Inflammatory macrophage treated with lipopolysaccharide for 1 hour (primary cell): ENCODE measurements around the gene GUF1.

Experiments used
- DNase-seq, 2 donors: peaks; one replicate each; pipeline ENCODE4 v3.0.0-alpha.2; 2020 to 2022

The GUF1 gene, protein sequence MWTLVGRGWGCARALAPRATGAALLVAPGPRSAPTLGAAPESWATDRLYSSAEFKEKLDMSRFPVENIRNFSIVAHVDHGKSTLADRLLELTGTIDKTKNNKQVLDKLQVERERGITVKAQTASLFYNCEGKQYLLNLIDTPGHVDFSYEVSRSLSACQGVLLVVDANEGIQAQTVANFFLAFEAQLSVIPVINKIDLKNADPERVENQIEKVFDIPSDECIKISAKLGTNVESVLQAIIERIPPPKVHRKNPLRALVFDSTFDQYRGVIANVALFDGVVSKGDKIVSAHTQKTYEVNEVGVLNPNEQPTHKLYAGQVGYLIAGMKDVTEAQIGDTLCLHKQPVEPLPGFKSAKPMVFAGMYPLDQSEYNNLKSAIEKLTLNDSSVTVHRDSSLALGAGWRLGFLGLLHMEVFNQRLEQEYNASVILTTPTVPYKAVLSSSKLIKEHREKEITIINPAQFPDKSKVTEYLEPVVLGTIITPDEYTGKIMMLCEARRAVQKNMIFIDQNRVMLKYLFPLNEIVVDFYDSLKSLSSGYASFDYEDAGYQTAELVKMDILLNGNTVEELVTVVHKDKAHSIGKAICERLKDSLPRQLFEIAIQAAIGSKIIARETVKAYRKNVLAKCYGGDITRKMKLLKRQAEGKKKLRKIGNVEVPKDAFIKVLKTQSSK

DNA sequence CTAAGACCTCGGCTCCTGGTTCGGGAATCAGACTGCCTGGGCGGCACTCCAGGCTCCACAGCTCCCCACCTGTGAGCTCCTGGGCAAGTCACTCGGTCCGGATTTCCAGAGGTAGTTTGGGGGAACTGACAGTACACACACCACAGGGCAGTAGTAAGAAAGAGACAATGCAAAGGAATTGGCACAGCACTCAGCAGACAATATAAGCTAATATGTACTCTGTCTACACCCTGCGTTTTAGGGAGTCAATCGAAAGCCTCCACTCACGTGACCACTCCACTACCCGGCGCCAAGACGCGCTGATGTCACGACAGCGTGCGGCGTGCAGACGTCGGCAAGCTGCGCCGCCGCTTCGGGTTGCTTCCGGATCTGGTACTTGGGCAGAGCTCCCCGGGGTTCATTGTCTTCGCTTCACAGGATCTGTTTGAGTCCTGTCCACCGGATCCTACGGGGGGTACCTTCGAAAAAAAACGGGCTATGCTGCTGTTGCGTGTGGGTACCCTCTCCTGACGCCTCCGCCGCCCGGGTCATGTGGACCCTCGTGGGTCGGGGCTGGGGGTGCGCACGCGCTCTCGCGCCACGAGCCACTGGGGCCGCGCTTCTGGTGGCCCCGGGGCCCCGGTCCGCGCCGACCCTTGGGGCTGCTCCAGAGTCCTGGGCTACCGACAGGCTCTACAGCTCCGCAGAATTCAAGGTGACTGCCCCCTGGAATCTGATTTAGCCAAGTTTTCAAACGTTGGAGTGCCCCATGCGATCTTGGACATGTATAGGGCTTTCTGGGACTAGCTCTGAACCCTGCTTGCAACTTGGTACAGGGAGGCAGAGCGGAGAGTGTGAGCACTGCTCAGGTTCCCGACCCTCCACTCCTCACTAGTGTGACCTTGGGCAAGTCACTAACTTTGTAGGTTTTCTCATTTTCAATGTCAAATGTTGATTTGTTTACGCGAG, at the start of gene GUF1:
GUF1 (plus strand) TSS at position 327 of the 948 bp plus-strand sequence; CDS start at position 530, 203 bp downstream.
- DNase-seq: peak; percentile 86

DNA sequence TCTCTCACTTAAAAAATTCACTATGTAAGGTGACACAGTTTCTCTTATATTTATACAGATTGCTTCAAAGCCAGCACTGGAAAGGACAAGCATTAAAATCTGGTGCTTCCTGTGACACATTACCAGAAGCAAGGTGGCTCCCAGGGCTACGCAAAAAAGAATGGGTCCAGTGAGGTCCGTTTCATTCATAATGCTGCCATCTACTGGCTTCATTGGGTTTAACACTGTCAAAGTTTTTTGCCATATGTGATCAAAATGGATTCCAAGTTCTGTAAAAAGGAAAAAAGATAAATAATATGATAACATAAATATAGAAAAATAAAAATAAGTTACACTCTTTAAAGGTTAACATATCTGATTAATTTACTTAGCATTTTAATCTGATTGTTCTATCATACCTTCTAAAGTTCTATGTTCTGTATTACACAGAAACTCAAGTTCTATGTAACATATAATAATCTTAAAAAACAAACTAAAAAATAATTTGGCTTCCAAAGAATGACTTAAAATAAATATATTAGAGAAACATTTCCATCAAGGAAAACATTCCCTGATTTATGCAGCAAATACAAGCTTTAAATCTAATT, 48.8 kb upstream of the GUF1 start:
- peak; percentile 28 to 78 for DNase-seq

DNA sequence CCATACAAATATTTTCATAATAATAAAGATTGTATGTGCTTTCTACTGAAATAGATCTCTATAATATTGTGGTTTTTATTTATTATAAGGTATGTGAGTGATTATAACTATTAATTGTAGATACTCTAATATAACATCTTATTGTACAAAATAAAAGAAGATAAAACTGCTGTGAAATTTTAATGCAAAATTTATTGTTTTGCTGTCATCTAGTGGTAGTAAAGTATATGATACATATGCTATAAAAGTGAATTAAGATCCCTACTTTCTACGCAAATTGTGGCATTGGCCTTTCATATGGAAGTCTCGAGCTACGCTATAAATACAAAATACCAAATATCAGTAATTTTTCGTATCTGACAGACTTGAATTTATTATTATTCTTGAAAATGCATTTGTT, 46.1 kb upstream of the GUF1 start:
- DNase-seq: no peak

DNA sequence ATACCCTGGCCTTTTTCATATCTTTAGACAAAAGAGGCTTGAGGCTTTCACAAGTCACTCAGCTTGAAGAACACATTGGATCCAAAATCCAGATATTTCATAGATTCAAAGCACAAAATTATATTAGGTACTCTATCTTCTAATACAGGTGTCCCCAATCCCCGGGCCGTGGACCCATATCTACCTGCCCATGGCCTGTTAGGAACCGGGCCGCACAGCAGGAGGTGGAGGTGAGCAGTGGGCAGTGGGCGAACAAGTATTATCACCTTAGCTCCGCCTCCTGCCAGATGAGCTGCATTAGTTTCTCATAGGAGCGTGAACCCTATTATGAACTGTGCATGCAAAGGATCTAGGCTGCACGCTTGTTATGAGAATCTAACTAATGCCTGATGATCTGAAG, 45.5 kb upstream of the GUF1 start:
- DNase-seq: no peak

DNA sequence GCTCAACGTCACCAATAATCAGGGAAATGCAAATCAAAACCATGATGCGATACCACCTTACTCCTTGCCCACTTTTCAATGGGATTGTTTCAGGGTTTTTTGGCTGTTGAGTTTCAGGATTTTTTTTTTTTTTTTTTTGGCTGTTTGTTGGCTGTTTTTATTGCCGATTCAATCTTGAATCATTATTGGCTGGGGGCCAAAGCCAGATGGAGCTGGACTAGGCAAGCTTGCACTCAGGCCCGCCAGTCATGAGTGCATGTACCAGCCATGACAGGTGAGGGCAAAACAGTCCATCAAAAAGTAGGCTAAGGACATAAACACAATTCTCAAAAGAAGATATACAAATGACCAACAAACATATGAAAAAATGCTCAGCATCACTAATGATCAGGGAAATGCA, 40.1 kb upstream of the GUF1 start:
- DNase-seq: no peak

DNA sequence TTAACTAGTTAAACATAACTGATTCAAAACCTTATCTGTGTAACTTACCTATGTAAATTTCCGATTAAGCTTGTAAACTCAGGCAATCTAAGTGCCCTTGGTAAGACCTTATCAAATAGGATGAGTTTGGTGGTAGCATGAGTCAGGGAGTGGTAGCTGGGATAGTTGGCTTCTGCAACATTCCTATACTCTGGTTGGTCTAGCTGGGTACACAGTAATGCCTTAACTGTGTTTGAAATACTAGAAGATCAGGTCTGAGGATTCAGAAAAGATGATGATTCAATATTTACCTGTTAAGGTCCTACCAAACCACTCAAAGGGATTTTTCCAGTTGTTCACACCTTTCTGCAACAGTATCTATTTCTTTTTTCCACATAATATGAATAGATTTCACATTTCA, 32.1 kb upstream of the GUF1 start:
- no peak for DNase-seq

DNA sequence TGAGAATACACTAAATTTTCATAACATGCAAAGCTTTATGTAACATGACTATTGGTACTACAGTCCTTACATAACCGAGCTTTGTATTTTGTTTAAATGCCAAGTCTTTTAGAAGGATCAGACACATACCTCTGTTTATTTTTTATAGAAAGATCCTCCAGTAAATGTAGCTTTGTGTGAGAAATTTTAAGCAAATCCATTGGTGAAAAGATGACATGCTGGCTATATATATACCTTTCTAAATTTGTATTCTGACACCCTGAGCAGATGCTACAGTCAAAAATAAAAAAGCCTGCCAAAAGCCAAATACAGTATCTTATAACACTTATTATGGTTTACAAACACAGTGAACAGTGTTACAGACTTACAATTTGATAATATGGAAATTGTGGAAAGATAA, 26.8 kb upstream of the GUF1 start, which contains the start of gene YIPF7:
YIPF7 (minus strand) TSS at position 201 of the 400 bp plus-strand sequence. CDS start 1,525 bp downstream, outside the sequence.
- no peak for DNase-seq

DNA sequence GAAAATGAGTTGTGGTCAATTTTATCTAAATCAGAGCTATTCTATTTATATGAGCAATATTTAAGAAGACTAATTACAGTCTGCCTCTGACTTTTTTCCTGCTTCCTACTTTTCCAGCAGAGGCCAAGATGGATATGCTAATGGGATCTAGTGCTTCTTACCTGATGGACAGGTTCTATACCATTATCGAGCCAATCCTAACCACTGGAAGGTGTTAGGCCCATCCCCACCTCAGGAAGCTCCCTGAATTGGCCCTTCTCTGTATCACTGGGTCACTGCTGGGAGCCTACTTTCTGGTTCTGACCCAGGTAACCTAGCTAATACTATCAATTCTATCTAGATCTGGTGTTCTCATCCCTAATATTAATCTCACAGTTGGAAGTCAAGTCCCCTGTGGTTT, 26.2 kb upstream of the GUF1 start:
- DNase-seq: no peak

DNA sequence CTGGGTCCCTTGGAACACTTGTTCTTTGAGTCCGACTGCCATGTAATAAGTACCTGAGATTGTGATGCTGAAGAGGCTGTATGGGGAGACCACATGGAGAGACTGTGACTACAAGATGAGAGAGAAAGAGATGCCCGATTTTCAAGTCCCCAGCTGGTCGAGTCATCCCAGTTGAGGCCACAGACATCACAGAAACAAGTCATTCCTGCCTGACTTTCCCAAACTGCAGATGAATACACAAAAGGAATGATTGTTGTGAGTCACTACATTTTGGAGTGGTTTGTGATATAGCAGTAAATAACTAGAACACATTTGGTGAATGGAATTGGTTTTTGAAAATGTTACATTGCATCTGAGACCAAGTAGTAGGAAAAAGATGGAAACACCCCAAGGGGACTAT, 17.8 kb upstream of the GUF1 start:
- no peak for DNase-seq

DNA sequence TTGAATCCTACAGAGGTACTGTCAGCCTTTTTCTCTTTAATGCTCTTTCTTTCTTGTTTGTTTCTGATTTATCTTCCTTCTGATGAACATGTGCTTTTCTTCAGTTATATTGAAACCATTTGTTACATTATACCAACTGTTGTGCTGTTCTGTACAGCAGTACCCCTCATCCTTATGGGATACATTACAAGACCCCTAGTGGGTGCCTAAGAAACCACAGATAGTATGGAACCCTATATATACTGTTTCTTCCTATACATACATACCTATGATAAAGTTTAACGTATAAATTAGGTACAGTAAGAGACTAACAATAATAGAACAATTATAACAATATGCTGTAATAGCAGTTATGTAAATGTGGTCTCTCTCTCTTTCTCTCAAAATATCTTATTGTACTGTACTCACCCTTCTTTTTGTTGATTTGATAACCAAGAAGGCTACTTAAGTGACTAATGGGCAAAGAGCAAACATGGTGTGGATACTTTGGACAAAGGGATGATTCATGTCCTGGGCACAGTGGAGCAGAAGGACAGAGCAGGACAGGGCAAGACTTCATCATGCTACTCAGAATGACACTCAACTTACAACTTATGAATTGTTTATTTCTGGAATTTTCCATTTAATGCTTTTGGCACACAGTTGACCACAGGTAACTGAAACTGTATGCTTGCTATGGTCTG, 16.1 kb upstream of the GUF1 start:
- DNase-seq: no peak

DNA sequence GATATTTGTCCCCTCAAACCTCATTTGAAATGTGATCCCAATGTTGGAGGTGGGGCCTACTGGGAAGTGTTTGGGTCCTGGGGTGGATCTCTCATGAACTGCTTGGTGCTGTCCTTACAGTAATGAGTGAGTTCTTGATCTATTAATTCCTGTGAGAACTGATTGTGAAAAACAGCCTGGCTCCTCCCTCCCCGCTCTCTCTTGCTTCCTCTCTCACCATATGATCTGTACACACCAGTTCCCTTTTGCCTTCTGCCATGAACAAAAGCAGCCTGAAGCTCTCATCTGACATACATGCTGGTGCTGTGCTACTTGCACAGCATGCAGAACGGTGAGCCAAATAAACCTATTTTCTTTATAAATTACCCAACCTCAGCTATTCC, 15.6 kb upstream of the GUF1 start:
- DNase-seq: peak; percentile 34 to 35

DNA sequence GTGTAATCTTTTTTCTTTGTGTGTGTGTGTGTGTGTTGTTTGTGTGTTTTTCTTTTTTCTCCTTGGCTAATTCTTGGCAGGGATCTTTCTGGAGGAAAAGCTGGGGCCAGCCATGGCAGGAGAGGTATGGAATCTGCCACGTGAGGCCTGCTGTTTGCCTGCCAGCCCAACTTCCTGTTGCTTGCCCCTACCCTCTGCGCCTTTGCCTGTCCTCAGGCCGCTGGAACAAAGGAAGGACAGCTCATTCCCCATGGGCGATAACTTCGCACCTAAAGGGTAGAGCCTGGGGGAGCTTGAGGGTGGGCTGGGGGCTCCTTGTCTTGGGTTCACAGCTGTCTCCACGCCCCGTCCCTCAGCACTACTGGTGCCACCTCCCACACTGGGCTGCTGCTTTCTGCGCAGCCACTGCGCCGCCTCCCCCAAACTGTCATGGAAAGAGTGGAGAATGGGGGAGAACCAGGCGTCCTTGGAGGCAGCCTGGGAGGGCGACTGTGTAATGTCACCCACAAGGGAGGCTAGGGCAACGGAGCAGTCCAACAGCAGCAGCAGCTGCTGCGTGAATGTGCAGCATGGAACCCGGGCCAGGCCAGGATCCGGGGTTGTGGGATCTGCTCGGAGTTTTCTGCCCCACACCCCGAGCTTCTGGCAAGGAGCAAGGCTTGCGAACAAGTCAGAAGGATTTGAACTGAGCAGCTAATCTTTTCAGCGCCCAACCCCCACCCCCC, 14.5 kb upstream of the GUF1 start:
- no peak for DNase-seq

DNA sequence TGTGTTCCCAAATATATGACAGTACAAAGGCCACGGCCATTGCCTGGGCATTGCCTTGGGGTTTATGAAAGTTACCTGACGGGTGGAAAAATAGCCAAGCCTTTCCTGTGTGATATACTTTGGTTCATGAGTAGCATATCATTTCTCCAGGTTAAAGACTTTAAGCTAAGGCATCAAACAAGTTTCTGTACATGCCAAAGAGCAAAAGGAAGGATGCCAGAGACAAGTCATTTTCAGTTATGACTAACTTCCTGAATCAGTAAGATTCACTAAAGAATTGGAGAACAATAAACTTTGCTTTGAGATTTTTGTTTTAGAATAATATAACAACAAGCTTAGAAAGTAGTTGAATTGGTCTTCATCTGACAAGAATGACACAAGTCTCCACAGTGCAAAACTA, 9.7 kb upstream of the GUF1 start:
- no peak for DNase-seq

DNA sequence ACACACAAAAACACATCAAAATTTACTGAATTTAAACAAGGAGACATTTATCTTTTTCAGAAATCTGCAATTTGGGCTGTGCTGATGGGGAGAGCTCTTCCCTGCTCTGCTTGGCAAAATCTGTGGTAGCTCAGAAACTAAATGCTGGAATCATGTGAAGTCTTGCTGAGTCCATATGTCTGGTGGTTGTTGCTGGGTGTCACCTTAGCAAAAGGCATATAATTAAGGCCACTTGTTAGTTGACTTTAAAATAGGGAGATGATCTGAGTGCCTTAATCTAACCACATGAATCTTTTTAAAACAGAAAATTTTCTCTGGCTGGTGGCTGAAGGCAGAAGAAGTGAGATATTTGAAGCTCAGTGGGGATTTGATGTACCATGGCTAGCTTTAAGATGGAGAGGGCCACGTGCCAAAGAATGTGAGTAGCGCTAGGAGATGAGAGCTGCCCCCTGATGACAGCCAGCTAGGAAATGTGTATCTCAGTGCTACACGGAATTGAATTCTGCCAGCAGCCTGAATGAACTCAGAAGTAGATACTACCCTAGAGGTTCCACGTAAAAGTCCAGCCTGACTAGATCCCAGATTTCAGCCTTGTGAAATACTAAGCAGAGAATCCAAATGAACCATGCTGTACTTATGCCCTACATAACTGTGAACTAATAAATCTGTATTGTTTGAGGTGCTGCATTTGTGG, 7.6 kb upstream of the GUF1 start:
- DNase-seq: no peak

DNA sequence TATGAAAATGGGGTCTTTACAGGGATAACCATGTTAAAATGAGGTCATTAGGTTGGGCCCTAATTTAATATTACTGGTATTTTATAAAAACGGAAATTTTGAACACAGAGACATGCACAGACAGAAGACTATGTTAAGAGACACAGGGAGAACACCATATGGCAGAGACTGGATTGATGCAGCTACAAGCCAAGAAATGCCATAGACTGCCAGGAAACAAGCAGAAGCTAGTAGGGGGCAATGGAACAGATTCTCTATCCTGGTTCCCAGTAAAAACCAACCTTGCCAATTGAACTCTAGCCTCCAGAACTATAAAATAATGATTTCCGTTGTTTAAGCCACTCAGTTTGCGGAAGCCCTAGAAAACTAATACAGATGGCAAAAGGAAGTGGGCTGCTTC, 6.6 kb upstream of the GUF1 start:
- DNase-seq: no peak

DNA sequence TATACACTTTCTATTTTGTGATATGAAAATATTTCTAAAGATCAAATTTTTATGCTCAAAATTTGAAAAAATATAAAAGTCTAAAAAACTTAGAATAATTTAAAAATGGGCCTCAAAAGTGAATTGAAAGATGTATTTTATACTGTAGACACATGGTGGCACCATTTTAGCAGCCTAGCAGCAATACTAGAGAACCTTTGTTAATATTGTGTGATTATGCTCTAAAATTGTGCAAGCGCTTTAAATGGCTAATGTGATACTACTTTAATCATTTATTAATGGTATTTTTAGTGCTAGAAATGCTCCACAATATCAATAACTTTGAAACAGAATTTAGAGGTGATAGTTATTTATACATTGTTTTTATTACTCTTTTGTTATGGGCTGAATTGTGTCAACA, 3.7 kb upstream of the GUF1 start:
- no peak for DNase-seq

DNA sequence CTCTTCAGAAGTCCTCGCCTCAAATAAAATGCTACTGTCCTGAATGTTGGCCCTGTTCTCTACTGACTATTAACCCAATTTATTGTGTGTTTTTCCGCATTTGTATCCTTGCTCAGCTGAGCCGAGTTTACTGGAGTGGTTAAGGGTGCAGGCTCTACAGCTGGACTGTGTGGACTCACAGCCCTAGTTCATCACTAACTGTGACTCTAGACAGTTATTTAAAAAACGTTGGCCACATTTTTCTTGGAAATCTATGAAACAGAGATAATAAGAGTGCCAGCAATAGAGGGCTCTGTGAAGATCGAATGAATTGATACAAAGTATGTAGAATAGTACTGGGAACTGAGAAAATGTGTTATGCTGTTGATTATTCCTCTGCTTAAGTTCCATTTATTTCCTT, 2.9 kb upstream of the GUF1 start:
- DNase-seq: no peak

DNA sequence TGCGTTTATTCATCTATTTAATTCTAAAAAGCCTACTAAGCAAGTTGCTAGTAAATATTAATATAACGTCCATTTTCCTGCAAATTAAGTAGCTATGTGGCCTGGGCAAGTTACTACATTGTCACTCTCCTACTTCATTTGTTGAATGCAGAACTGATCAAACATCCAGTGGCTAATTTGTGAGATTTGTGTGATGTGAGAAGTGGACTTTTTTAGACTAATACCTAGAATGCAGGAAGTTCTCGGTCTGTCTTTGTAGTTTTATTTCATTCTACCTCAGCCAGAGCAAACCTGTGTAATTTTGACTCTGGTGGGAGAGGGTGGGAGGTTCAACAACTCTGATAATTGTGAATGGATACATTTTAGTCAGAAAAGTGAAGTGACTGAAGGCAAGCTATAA, 840 bp downstream of the GUF1 start:
- DNase-seq: peak; percentile 2 to 21

DNA sequence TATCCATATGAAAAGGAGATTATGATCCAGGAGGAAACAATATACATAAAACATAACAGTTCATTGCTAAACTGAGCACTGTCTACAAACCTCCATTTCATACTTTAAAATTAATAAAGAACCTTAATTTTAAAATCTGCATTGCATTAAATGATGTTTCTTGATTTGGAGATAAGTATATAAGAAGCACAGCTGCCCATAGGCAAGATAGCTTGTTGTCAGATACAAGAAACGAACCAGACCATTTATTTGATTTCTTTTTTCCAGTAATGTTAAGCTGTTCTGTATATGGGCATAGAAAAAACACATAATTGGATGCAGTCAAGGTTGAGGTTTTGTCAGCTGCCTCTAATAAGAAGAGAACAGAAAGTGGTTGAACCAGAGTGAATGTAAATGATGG, 6.4 kb downstream of the GUF1 start:
- DNase-seq: no peak

DNA sequence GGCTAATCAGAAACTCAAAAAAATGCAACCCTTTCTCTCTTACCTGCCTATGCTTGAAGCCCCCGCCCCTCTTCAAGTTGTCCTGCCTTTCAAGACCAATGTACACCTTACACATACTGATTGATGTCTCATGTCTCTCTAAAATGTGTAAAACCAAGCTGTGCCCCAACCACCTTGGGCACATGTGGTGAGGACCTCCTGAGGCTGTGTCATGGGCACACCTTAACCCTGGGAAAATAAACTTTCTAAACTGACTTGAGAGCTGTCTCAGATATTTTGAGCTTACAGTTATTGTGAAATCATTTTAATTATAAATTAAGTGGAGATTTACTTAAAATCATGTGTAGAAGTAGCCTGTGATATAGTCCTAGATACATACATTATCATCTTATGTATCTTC, 22.2 kb downstream of the GUF1 start:
- DNase-seq: no peak

DNA sequence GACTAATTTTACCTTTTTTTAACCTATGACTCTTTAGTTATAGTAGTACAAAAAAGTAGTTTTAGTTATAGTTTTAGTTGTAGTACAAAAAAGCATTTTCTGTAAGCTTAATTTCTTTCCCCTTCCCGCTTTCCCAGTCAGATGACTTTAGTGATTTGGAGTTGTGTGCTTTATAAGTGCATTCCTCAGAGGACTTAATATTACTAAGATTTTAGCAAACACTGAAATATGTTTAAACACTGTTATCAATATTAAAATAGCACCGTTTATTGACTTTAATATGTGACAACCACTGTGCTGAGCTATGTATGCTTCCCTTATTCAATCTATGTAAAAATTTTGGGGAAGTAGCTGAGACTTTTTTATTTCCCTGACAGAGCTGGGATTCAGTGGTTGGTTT, 22.8 kb downstream of the GUF1 start:
- no peak for DNase-seq
